IPS-18a (cell line): ENCODE measurements around the gene GABBR2.

Experiments used
- H3K27ac ChIP-seq: one replicate; pipeline ENCODE4 v1.5.1; 2013; ENCODE audit warnings: low read length
- H3K27me3 ChIP-seq: one replicate; pipeline ENCODE4 v1.6.1; 2013; ENCODE audit warnings: mild to moderate bottlenecking, low read length; ENCODE audit not compliant: control insufficient read depth, insufficient read depth
- H3K36me3 ChIP-seq: one replicate; pipeline ENCODE4 v1.6.1; 2013; ENCODE audit warnings: low read depth, low read length; ENCODE audit not compliant: control insufficient read depth
- H3K4me1 ChIP-seq: one replicate; pipeline ENCODE4 v1.6.1; 2013; ENCODE audit warnings: low read depth, low read length; ENCODE audit not compliant: control insufficient read depth
- H3K4me3 ChIP-seq: one replicate; pipeline ENCODE4 v1.5.1; 2013; ENCODE audit warnings: low read length
- H3K9ac ChIP-seq: one replicate; pipeline ENCODE4 v1.6.1; 2013; ENCODE audit warnings: mild to moderate bottlenecking, low read length, moderate library complexity
- H3K9me3 ChIP-seq: one replicate; pipeline ENCODE4 v1.6.1; 2013; ENCODE audit warnings: low read depth, low read length; ENCODE audit not compliant: control insufficient read depth

GABBR2 gene

GRCh38 chr9:98602839-98603500, 105.8 kb downstream of the GABBR2 start:
- no peaks in the 10 kb centered on the region for H3K27me3 ChIP-seq
- H3K36me3 ChIP-seq, result no peaks in the 10 kb centered on the region
- H3K9me3 ChIP-seq, result no peaks in the 10 kb centered on the region
- no peaks in the 10 kb centered on the region for H3K4me1 ChIP-seq
- H3K27ac ChIP-seq, result no peak overlapping the region
- H3K4me3 ChIP-seq, result no peak overlapping the region
- no peak overlapping the region for H3K9ac ChIP-seq

DNA sequence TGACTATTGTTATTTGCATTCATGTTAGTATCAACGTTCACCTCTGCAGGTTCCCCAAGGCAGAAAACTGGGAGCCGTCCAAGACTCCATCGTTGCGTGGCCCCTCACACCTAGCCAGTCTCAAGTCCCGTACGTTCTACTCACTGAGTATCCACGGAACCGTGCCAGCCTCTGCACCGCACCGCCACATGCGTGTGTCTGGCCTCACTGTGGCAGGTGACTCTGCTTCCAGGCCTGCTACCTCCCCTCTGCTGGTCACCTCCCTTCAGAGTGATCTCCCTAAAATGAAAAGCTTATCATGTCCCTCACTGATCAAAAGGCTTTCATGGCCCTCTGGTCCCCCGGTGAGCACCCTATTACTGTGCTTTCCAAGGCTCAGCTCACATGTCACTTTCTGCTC, 108.1 kb downstream of the GABBR2 start:
- Histone ChIP-seq H3K36me3 (no peaks in the 10 kb centered on the region), H3K27ac (no peak overlapping the region), H3K27me3 (no peaks in the 10 kb centered on the region), H3K9ac (no peak overlapping the region), H3K4me3 (no peak overlapping the region), H3K4me1 (no peaks in the 10 kb centered on the region), H3K9me3 (no peaks in the 10 kb centered on the region)

DNA sequence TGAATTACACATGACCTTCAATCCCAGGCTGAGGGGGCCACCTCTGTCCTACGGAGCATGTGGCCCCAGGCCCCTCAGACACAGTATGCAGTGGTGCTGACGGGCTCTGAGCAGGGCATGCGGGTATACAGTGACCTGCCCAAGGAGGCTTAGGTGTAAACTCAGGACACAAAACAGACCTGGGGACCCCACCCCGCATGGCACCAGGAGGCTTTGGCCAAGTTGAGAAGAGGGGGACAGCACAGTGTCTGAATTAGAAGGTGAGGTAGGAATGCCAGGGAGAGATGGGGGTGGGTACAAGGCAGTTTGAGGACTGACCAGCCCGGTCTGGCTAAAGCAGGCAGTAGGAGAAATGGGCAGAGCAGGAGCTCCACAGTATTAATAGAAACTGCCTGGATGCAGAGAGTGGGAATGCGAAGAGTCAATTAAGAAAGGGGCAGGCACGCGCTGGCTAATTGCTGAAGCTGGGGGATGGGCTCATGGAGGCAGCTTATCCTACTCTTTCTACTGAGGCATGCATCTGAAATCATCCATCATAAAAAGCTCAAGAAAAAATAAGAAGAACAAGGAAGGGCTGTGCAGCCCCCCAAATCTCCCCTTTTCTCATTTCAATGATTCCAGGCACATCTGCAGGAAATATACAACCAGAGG, 109.0 kb downstream of the GABBR2 start:
- H3K36me3 ChIP-seq, result no peaks in the 10 kb centered on the region
- H3K9me3 ChIP-seq, result no peaks in the 10 kb centered on the region
- H3K4me1 ChIP-seq, result no peaks in the 10 kb centered on the region
- H3K4me3 ChIP-seq, result no peak overlapping the region
- no peaks in the 10 kb centered on the region for H3K27me3 ChIP-seq
- H3K27ac ChIP-seq, result no peak overlapping the region
- no peak overlapping the region for H3K9ac ChIP-seq

DNA sequence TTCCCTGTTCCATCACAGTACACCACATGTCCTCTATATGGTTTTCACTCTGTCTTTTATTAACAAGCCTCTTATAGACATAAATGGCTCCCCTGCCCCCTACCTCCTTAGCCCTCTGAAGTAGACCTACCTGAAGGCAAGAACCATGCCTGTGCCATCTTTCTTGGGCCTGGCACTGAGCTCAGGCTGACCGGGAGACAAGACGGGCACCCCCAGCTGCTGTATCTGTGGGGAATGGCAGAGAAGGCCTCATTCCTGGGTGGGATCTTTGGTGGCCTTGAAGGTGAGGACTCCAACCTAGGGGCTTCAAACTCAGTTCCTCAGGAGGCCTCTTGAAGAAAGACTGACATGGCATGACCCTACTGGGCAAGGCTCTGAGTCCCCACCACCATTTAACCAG, 109.9 kb downstream of the GABBR2 start:
- no peaks in the 10 kb centered on the region for H3K9me3 ChIP-seq
- no peaks in the 10 kb centered on the region for H3K27me3 ChIP-seq
- H3K36me3 ChIP-seq, result no peaks in the 10 kb centered on the region
- no peak overlapping the region for H3K9ac ChIP-seq
- H3K4me1 ChIP-seq, result no peaks in the 10 kb centered on the region
- no peak overlapping the region for H3K4me3 ChIP-seq
- no peak overlapping the region for H3K27ac ChIP-seq

DNA sequence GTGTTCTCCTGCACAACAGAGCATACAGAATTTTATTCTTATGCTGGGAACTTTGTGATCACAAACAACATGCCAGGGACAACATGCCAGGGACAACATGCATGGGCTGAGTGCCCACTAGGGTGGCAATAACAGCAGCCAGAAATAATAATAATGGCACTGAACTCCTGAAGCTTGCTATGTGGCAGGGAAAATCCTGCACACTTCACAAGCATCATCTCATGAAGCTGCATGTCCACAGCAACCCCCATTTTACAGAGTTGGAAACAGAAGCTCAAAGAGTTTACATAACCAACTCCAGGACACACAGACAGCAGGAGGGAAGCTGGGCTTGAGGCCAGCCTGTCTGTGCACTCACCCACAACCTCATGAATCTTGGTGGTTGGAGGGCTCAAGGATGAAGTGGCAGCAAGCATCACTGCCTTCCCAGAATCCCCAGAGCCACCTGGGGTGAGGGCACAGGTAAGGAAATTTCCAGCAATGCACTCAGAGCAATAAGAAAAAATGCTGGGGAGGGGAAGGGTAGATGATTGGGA, 111.4 kb downstream of the GABBR2 start:
- Histone ChIP-seq H3K4me1 (no peaks in the 10 kb centered on the region), H3K9me3 (no peaks in the 10 kb centered on the region), H3K27me3 (no peaks in the 10 kb centered on the region), H3K36me3 (no peaks in the 10 kb centered on the region), H3K9ac (no peak overlapping the region), H3K4me3 (no peak overlapping the region), H3K27ac (no peak overlapping the region)

DNA sequence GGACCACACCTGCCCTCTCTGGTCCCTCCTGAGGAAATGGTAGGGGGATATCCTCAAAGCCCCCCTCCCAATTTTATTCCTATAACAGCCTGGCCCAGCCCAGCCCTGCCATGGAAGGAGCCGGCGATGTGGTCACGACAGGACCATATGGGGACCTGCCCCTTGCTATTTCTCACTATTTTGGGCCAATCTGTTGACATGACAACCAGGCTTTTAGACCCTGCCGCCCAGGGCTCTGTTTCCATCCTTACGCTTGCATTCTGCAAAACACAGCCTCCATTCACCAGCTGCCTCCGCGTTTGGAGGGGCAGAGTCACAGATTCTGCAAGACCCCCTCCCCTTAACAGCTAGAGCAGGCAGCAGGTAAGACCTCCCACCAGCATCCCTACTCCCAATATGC, 112.2 kb downstream of the GABBR2 start:
- no peaks in the 10 kb centered on the region for H3K4me1 ChIP-seq
- no peaks in the 10 kb centered on the region for H3K27me3 ChIP-seq
- no peaks in the 10 kb centered on the region for H3K9me3 ChIP-seq
- no peak overlapping the region for H3K4me3 ChIP-seq
- no peak overlapping the region for H3K9ac ChIP-seq
- no peaks in the 10 kb centered on the region for H3K36me3 ChIP-seq
- H3K27ac ChIP-seq, result no peak overlapping the region

DNA sequence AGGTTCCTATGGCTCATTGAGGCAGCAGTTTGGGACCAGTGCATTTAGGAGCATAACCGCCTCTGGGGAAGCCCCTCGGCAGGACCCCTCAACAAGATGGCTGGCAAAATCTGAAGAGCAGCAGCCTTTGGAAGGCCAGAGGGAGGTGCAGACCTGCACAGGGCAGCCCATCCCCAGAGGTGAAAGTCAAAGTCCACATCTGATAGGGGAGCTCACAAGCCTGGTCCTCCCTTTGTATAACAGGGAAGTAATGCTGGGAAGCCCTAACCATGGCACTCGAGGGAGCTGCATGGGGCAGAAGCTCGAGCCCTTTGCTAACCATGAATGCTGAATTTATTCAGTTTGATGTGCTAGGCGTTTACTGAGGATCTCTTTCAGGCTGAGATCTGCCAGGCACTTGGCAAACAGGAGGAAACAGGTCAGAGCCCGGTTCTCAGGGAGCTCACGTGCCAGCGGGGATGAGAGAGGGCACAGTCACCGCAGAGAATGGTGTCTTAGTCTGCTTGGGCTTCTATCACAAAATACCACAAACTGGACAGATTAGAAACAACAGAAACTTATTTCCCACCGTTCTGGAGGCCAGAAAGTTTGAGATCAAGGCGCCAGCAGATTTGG, 114.1 kb downstream of the GABBR2 start:
- H3K4me3 ChIP-seq, result no peak overlapping the region
- H3K27ac ChIP-seq, result no peak overlapping the region
- no peaks in the 10 kb centered on the region for H3K9me3 ChIP-seq
- H3K4me1 ChIP-seq, result no peaks in the 10 kb centered on the region
- H3K27me3 ChIP-seq, result no peaks in the 10 kb centered on the region
- no peak overlapping the region for H3K9ac ChIP-seq
- no peaks in the 10 kb centered on the region for H3K36me3 ChIP-seq

GRCh38 chr9:98593354-98594253, 115.1 kb downstream of the GABBR2 start:
- no peaks in the 10 kb centered on the region for H3K36me3 ChIP-seq
- no peak overlapping the region for H3K27ac ChIP-seq
- no peaks in the 10 kb centered on the region for H3K9me3 ChIP-seq
- H3K27me3 ChIP-seq, result no peaks in the 10 kb centered on the region
- H3K9ac ChIP-seq, result no peak overlapping the region
- H3K4me3 ChIP-seq, result no peak overlapping the region
- no peaks in the 10 kb centered on the region for H3K4me1 ChIP-seq

DNA sequence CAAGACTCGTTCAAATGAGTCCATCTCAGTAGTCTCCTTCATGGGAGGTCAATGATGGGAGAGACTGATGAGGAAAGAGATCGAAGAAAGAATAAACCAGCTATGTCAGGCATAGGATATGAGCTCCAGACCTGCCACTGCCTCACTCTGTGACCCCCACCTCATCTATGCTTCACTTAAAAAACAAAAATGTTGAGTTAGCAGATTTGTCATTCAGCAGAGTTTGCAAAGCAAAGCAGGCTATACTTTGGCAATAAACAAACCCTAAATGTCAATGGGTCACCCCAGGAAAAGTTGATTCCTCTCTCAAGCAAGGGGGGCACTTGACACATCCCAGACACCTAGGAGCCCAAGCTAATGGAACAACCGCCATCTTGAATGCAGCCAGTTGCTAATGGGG, 117.0 kb downstream of the GABBR2 start:
- no peak overlapping the region for H3K9ac ChIP-seq
- no peaks in the 10 kb centered on the region for H3K9me3 ChIP-seq
- H3K4me1 ChIP-seq, result no peaks in the 10 kb centered on the region
- no peaks in the 10 kb centered on the region for H3K36me3 ChIP-seq
- no peak overlapping the region for H3K4me3 ChIP-seq
- H3K27me3 ChIP-seq, result no peaks in the 10 kb centered on the region
- H3K27ac ChIP-seq, result no peak overlapping the region

DNA sequence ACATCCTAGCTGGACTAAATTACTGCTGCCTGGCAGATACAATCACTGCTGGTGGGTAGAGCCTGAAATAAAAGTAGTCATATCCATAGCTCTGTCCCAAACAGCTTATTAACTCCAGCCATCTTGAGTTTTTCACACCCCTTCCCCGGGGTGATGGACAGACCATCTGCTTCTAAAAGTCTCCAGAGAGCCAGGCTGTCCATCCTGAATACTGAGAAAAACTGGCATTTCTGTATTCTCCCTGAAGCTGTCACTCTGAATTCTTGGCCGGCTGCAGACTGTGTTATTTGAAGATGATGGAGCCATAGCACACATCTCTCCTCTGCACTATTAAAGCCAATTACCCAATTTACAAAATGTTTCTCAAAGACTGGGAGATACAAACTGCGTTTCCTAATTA, 118.6 kb downstream of the GABBR2 start:
- no peaks in the 10 kb centered on the region for H3K36me3 ChIP-seq
- H3K9me3 ChIP-seq, result no peaks in the 10 kb centered on the region
- H3K4me1 ChIP-seq, result no peaks in the 10 kb centered on the region
- H3K9ac ChIP-seq, result no peak overlapping the region
- H3K27ac ChIP-seq, result no peak overlapping the region
- no peak overlapping the region for H3K4me3 ChIP-seq
- no peaks in the 10 kb centered on the region for H3K27me3 ChIP-seq

- H3K9ac ChIP-seq, result no peak overlapping the region
- no peak overlapping the region for H3K4me3 ChIP-seq
Measured at GRCh38 chr9:98589102-98589501, 119.6 kb downstream of the GABBR2 start.

More at GRCh38 chr9:98589102-98589501, 119.6 kb downstream of the GABBR2 start:
- no peaks in the 10 kb centered on the region for H3K9me3 ChIP-seq
- no peaks in the 10 kb centered on the region for H3K27me3 ChIP-seq
- no peaks in the 10 kb centered on the region for H3K36me3 ChIP-seq
- H3K4me1 ChIP-seq, result no peaks in the 10 kb centered on the region
- no peak overlapping the region for H3K27ac ChIP-seq
